GM12801 (cell line): ENCODE measurements around the gene CCDC188.

Experiments used
- CTCF ChIP-seq: IDR thresholded peaks from one replicate; pipeline ENCODE4 v1.5.1; 2011; ENCODE audit warnings: control low read depth; ENCODE audit not compliant: insufficient read length; ENCODE audit errors: extremely low read depth

Gene CCDC188

GRCh38 chr22:20165913-20166312 is 15.1 kb upstream of the CCDC188 start:
- TF ChIP-seq CTCF, result no peak

- no peak for TF ChIP-seq CTCF
Observed at GRCh38 chr22:20165421-20165820, 14.6 kb upstream of the CCDC188 start.

GRCh38 chr22:20164863-20165262 is 14.0 kb upstream of the CCDC188 start:
- no peak for TF ChIP-seq CTCF

- no peak for TF ChIP-seq CTCF
Observed at GRCh38 chr22:20160041-20160440, 9.2 kb upstream of the CCDC188 start.

GRCh38 chr22:20159076-20159475 is 8.2 kb upstream of the CCDC188 start:
- TF ChIP-seq CTCF, result no peak

- TF ChIP-seq CTCF, result no peak
Observed at GRCh38 chr22:20158391-20159036, 7.7 kb upstream of the CCDC188 start.

- TF ChIP-seq CTCF, result no peak
Observed at GRCh38 chr22:20157430-20158183, 6.8 kb upstream of the CCDC188 start.
